Activated CD4-positive, alpha-beta T cell treated with anti-CD3 and anti-CD28 coated beads for 1 hour (primary cell): ENCODE results near the gene STRIT1.

Source experiments
- DNase-seq: peaks from one replicate; pipeline ENCODE4 v3.0.0-alpha.2; 2020

STRIT1 gene

DNA sequence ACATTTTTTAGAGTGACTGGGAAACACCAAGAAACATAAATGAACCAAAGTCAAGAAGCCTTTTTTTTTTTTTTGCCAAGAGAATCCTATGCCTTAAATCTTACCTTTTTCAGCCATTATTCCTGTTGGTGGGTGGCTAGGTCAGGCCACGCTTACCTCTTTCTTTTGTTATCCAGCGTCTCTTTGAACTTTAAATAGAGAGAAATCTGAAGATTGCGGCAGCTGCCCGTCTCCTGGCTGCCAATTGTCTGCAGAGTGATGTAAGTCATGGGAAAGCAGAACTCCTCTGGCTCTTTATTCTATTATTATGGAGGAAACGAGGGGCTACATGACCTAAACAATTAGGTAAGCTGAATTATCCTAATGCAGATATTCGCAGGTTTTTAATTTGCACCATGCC is at the start of gene STRIT1:
Gene STRIT1, minus strand, starts transcription at position 168 of the 400 bp plus-strand sequence.
- no peak for DNase-seq

DNA sequence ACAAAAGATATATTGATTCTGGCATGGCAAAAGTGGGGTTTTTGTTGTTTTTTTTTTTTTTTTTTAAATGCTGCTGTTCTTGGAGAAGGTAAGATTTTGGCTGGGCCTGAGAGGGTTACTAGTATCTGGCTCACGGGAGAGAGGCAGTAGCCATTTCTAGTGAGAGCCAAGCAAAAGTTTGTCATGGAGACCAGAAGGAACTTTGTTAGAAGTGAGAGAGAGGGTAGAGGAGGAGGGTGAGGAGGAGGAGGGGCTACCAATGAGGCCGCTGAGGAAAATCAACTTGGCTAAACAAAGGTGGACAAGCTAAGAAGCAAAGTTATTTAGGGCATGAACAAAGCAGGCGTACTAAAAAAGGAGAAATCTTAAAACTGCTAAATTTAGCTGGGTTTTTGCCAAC is 48.9 kb upstream of the STRIT1 start:
- no peak for DNase-seq

DNA sequence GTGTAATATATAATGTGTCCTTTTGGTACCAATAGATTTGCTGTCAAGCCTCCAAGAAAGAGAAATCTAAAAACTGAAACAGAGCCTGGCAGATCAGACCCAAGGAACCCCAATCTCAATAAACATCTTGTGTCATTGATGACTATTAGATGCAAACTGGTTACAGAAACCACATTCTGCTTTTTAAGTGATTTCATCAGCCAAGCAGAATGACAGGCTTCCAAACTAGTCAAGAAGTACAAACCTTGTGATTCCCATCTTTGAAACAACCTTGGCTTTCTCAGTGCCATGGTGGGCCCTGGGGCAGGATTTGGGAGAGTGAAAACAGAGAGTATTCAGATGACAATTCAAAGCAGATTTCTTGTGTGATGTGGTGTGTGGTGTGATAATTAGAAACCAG is 45.6 kb upstream of the STRIT1 start:
- no peak for DNase-seq

DNA sequence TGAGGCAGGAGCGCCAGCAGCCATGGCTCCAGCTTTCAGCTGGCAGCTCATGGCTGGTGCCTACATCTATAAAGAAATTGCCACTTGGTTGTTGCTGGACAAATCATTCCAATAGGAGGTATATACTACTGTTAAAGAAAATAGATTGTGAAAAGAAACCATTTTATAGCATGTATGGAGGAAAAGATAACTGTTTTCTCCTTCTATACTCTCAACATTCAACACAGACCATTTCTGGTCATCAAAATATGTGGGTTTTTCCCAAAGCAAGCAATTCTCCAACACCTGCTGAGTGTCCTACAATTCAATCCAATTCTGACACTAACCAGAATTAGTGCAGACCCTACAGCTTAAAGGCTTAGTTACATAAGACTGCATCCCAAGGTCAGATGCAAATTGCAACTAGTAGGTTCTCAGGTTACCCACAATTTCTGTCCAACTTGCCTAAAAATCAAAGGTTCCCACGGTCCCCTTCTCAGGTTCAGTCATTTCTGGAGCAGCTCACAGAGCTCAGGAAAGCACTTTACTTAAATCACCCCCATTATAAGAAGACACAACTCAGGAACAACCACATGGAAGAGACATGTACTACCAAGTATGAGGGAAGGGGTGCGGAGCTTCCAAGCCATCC is 42.4 kb upstream of the STRIT1 start:
- no peak for DNase-seq

DNA sequence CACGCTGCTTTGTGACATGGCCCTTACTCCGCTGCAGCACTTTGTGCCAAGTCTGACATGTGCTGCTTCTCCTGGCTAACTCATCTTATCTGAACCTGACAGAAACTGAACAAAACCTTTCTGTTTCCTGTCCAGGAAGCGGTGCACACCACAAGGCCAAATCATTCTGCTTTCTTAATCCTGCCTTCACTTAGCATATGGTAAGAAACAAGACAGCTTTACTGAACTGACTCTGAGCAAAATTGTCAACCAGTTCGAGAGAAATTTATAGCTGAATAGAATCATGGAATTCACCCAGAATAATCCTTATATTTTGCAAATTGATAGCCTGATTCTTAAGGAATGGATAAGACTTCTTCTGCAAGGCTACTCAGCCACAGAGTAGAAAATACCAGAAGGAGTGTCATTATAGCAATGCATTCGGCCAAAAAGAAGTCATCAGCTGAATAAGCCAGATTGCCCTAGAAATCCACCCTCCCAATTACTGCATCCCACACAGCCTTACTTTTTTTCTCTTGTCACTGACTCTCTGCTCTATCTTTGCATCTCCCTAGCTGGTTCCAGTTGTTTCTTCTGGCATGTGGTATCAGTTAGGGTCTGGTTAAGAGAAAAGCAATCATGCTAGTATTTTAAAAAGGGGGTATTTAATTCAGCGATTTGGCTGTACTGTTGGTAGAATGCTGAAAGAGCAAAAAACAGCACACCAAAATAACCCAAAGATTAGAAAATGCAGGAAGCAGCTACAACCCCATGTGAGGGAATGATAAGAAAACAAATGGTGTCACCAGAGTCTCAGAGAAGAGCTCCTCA is 41.6 kb upstream of the STRIT1 start:
- DNase-seq, result no peak

DNA sequence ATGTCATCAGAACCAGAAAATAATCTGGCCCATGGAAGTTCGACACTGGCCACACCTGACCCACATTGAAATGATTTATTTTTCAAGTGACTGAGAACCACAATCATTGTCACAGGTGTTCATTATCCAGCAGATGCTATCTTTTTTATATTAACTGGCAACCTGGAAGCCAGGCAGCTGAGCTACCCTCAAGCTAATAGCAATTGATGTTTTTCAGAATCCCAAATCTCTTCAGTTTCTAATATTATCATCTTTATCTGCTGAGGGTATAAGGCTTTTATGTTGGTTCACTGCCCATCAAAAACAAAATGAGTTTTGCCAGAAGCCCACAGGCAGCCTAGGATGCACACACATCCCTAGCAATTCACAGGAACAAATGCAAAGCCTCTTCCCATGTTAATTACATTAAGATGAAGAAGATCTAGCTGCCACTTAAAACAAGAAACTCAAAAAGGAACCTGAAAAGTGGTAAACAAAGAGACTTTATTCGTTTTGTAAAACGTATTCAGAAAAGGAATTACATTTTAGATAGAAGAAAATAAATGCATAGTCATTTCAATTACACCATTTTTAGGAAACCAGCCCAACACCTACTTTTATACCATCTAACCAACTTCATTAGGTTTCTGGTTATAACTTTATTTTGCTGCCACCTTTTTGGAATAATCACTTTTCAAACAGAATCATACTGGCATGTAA is 40.9 kb upstream of the STRIT1 start:
- DNase-seq, result no peak

DNA sequence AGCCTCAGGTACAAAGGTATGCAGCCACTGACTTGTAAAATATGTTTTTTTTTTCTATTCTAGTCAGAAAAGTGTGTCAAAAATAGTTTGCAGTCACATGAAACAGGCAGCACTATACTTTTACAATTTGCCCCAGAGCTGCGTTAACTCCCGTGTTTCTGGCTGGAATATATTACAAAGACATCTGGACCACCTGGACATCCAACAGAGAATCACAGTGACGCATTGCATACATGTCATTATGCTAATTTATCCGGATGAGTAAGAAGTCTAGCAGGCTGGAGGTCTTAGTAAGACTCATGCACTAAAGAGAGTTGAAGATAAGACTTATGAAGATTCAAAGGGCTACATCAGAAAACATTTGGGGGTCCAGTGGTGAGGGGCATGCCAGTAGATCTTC is 39.2 kb upstream of the STRIT1 start:
- DNase-seq, result no peak

DNA sequence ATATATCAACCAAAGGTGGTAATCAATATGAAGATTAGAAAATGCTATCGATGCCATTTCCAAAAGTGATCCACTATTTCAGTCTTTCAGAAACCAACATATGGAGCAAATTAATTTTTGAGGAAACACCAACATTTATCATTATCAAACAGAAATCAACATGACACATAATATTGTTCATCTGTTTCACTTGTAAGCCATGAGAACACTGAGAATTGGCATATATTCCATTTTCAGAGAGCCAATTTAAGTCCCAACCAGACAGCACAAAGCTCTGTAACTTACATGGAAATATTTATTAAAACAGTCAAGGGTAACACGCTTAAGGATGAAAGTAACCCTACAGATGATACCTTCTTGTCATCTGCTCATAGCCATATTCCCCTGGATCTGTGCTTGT is 37.6 kb upstream of the STRIT1 start:
- DNase-seq, result no peak

DNA sequence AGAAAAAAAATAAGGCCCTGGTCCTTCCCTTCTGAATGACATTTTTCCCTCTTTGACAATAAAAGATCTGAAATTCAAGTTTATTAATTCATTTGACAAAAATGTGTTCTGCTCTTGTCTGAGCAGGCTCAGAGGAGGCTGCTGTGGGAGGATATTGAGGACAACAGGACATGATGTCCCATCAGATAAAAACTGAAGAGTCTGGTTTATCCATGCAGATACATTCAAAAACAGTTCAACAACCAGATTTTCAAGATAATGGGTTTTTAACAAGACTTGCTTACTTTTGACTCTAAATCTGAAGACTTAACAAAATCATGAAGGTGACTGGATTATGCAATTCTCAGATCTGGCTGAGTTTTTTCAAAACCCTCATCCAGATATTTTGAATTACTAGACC is 36.9 kb upstream of the STRIT1 start:
- DNase-seq, result no peak

DNA sequence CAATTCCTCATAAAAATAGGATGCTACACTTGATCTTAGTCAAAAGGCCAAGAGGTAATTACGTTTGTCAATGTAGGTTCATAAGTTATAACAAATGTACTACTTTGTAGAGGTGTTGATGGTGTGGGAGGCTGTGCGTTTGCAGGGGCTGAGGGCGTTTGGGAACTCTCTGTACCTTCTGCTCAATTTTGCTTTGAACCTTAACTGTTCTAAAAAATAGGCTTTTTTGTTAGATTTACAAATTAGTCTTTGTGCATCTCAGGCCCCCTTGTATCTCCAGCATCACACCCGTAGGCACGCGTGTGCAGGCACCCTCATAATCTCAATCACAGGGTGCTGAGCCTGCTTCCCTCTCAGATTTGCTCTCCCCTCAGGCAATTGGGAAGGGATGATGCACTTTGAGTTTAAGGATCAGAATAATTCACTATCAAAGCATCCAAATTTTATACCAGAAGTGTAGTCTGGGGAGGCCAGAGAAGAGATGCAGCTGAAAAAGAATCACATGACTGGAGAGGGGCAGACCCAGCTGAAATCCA is 36.1 kb upstream of the STRIT1 start:
- no peak for DNase-seq

DNA sequence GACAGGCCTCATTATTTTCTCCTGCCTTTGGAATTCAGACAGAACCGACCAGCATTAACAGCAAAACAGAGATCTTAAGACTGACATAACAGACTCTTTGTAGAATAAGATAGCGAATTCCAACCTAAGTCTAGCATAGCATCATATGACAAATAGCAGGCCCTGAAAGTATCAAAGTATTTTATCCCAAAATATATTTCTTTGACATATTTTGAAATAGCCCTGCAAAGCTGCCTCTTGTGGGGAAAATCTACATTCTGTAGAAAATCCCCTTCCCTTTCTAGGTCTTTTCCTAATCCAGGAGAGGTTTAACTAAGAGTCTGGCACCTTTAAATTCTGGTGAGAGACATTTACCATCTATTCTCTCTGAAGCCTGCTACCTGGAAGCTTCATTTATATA is 34.4 kb upstream of the STRIT1 start:
- DNase-seq, result no peak

DNA sequence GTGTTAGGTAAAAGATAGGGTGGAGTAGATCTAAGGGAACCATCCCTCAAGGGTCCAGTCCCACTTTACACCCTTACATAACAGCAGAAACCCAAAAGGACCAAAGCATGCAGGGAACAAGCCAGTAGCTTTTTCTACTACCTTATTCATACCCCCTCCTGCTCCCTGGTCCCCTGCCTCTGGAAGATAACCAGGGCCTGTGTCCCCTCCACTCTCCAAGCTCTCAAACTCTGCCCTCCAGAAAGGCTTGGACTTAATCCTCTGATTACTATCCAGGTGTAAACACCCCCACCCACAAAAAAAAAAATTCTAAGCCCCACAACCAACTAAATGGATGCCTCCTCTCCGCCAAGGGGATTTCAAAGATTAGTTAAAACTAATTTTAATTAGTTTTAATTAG is 33.9 kb upstream of the STRIT1 start:
- DNase-seq, result no peak

DNA sequence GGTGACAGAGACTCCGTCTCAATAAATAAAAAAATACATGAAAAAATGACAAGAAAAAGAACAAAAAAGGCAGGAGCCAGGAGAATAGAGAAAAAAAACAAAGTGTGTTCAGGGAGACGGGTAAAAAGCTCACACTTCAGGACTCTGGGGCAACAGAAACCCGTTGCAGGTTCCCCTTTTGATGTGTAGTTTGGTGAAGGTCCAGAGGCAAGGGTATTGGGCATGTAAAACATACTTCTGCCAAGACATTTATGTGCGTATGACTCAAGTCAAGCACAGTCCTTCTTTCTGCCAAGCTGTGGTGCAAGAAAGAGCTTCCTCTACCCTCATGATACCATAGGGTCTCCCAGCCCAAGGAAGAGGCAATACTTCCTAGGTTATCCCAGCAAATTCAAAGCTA is 33.4 kb upstream of the STRIT1 start:
- no peak for DNase-seq

DNA sequence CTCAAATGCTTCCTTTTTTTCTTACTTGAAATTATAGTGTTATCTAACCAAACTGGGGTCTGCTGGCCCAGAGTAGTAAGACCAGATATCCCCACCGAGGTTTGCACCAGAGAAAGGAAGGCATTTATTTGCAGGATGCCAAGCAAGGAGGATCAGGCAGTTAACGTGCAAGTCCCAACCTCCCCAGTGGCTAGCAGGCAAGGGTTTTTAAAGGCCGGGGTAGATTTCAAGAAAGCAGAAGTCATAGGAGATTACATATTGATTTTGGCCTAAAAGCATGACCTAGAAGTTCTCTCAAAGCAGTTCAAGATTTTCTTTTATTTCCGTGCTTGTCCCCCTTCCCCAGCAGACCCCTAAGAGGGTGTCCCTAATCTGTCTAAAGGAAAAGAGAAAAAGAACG is 32.8 kb upstream of the STRIT1 start:
- DNase-seq, result no peak

DNA sequence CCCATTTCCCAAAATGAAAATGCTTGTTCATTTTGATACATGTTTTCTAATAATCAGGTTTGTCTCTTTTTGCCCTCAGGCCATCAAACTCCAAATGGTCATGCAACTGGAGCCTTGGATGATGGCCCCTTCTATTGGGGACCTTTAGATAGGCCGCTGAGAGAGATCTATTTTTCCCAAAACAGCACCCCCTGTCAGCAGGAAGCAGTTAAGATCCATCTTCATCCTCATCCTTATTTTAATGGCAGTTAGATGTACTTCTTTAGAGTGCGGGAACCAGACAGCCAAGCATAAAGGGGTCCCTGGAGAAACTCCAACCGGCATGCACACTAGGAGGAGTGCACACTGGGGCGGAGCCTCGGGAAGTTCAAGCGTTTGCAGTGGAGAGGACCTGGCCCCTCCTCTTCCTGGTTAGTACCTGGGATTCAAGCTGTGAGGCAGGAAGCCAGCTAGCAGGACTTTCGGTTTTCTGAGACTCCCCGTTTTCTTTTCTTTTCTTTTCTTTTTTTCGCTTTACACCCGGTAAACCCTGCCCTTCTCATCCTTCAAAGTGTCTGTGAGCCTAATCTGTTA is 31.9 kb upstream of the STRIT1 start:
- DNase-seq, result no peak

DNA sequence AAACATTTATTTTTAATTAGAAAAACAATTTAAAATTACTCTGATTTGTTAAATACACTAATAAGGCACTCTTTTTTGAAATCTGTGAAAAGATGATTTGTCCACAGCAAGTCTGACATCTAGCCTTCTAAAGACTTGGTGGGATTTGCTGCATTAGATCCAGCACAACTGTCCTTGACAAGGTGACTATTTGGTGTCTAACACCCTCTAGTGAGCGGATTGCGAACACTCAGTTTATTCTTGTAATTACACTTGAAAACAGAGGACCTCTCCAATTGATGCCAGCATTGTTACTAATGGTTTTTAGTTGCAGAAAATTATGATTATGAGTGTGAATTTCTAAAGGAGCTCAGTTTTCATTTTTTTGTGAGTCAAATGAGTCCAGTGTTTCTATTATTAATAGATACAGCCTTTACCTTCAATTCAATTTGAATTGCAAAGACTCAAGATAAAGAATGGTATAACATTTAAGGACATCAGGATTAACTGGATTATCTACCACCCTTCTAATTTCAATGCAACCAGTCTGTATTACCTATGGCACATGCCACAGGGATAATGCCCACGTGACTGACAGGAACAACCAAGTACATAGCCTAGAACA is 29.7 kb upstream of the STRIT1 start:
- no peak for DNase-seq

DNA sequence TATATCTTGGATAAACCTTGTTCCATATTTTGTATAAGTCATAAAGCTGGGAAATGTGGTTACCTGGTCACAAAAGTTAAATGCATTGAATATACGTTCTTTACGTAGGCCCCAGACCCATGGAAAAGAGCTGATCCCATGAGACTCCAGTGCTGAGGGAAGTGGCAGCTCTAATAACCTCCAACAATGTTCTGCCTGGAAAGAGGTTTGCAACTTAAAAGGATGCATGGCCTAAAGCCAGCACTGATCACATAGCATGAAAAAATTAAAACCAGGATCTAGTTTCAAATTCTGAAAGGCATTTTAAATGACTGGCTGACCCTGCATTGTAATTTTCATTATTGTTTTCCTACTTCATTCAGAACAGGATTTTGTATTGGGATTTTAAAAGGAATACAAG is 27.9 kb upstream of the STRIT1 start:
- no peak for DNase-seq

DNA sequence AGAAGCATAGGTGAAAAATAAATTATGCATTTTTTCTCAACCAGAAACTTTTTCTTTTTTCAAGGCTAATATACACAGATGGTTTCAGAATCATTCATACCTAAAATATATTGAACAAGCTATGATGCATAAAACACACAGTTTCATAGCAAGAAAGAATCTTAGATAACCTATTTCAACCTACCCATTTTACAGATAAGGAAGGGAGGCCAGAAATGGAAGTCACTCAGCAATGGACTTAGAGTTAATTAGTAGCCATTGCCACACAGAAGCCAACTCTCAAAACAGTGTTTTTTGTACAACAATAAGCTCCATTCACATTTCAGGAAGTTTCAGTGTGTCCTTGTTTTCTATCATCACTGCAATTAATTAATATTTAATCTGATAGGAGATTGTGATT is 27.5 kb upstream of the STRIT1 start:
- DNase-seq, result no peak

DNA sequence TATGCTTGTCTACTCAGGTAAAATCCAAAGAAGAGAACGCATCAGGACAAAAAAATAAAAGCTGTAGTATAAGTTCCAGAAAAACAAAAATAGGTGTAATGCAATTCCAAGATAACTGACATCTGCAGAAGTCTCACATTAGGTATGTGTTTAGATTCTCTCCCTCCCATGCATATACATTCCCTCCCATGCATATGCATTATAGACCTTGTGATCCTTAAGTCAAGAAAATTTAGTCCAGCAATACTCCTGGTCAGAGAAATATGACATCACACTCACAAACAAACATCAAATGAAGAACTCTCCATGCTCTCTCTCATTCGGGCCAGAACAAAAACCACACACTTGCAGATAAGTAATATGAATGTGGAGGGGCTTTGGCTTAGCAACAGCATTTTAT is 25.3 kb upstream of the STRIT1 start:
- DNase-seq, result no peak

DNA sequence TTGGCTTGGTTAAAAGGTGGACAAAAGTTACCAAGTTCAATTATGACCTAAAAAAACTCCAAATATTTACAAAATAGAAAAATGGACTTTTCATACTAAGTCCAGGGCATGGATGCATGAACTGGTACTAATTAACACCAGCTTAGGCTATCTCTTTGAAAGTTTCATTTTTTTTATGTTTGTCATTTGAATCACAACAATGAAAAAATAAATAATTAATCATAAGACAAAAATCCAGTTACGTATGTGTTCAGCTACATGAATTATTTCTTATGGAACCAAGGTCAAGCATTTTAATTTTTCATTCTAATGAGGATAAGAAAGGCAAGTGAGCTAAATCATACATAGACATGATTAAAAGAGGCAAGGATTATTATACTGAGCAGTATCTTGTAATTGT is 23.7 kb upstream of the STRIT1 start:
- DNase-seq, result no peak

DNA sequence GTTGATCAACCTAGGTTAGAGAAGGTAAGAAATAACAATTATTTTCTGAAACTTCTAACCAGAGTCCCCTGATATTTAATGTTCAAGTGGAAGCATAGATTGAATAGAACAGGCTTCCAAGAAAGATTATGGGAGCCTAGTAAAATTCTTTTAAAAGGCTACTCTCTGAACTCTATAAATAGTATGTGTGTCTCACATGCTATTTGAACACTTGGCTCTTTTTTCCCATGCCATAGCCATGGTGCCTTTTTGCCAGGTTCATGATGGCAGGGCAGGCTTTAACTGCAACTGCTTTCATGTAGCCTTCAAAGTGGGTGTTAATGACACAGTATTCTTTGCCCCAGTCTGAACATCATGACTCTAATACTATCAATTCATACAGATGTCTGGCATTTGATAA is 22.9 kb upstream of the STRIT1 start:
- no peak for DNase-seq

DNA sequence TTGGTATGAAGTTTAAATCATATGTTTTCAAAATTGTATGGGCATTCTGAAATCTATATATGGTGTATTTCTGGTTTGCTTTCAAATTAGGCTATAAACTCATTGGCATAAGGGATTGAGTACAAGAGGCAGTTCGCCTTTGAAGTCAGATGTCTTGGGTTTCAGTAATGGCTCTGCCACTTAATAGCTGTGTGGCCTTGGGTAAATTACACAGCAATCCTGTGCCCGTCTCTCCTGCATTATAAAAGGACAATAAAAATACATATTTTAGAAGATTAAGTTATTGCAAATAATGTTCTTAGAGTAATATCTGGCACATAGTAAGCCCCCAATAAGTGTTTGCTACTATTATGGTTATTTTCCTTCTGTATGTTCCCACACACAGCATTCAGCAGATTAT is 20.4 kb upstream of the STRIT1 start:
- no peak for DNase-seq

DNA sequence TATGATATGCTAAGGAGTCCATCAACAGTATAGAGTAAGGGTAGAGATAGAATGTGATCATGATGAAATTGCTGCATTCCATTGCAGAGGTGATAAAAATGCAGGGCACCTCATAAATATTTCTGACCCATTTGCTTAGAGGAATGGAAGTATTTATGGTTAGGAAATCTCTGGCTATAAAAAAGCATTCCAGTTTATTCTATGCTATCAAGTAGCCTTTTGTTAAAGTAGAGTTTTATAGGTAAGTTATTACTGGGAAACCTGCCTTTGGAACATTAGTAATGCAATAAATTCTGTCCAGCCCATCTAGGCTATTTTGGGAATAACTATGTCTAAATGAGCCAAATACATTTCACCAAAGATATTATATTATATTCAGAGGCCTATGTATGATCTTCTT is 19.8 kb upstream of the STRIT1 start:
- no peak for DNase-seq
